ENCODE data around the gene FILIP1L.

Gene FILIP1L

GRCh38 chr3:100042166-100042981, 71.9 kb downstream of the FILIP1L start:
- DNase-seq (ENCODE audit: low spot score): no peak

DNA sequence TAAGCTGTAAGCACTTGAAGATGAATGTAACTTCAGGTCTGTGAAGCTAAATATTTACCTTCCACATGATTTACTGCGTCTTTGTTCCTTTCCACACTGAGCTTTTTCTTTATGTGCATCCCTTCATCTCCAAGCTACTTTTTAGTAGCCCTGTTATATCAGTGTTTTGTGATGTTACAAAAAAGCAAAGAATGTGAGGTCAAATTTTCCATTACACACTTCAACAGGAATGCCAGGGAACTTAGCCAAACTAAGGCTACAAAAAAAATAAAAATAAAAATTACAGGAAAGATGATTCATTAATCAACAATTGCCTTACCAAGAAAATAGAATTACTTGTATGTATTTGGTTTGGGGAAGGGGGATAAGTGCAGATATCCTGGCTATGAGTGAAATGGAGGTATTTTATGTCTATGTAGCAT, 73.0 kb downstream of the FILIP1L start:
- no peak for DNase-seq (ENCODE audit: low spot score)

DNA sequence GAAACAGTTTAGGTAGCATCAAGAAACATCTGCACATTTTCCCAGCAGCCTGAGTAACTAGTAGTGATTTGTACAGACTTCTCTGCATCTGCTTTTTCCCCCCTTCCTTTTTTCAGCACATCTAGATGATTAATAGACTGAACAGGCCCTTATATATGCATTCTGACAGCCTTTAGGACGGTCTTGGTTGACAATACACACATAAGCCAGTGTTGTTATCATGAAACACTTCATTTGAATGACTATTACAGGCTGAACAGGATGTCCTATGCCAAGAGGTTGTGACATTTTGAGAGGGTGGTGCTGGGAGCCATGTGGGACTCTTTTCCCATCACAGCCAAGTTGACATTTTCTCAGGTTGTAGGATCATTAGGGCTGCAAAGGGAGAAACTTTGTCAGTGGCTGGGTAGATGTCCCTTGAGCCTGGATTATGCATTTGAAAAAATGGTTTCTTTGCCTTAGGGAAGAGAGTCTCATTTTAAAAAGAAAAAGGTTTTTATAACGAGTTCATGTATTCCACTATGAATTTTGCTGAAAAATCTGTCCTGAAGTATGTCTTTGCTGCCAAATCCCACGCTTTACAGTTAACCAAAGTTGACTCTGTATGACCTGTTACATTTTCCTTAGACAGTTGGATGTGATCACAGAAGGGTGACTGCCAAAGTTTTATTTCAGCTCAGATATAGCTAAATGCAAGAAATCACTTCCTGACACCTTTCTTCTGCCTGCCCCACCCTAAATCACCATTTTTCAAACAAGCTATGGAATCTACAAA, 73.7 kb downstream of the FILIP1L start:
- DNase-seq (ENCODE audit: low spot score): no peak

DNA sequence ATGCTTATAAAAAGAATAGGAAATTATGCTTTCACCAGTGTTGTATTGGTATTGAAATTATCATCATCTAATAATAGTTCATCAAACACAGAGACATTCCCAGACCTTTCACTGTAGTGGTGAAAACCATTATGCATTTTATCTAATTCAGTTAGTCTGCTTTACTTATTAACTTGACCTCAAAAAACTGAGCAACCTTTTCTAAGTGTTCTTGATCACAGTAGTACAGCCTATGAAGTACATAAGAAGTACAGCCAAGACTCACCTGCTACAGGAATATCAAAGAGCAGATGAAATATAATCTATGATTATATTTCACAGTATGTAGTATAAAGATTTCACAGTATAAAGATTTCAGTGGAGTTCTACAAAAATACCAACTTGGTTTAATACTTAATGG, 75.2 kb downstream of the FILIP1L start:
- DNase-seq (ENCODE audit: low spot score): no peak

DNA sequence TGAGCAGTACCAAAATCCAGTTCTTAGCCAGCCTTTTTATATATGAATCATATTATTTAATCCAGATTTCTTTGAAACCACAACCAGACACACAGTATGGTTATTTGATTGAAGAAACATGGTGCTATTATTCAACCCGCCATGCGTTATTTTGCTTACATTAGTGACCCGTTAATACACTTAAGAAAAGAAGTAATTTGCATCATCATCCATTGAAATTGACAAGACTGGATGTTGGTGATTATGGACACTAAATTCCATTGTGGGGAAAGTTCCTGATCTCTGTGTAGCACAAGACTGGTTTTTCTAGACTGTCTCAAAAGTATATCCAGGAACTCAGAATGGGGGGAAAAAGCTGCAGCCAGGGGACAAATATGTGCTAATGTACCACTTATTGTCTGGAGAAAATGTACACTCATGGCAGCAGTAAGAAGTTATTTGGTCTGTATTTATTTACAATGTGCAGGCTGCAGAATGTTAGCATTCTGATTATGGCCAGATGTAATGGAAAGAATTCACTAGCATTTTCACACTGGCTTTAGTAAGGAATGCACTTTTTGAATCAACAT, 80.3 kb downstream of the FILIP1L start:
- no peak for DNase-seq (ENCODE audit: low spot score)

- DNase-seq (ENCODE audit: low spot score): no peak
Observed at GRCh38 chr3:100033184-100033583, 81.1 kb downstream of the FILIP1L start.

GRCh38 chr3:100032243-100032642, 82.1 kb downstream of the FILIP1L start:
- DNase-seq (ENCODE audit: low spot score): no peak

GRCh38 chr3:100030914-100031425, 83.3 kb downstream of the FILIP1L start:
- no peak for DNase-seq (ENCODE audit: low spot score)

DNA sequence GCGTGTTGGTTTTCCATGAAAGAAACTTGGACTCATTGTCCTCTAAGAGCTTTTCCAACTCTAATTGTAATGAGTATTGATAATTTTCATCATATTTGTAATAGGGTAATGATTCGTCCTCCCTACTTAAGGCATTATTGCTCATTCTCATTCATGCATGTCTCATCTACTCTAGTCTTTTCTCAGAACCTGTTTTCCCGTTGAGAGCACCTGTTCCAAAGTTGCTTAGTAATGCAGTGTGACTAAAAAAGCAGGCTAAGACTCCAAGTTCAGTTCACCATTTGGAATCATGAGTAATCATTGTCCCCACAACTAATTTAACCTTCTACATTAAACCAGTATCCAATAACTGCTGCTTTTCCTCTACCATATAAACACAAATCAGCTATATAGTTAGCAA, 84.0 kb downstream of the FILIP1L start:
- DNase-seq (ENCODE audit: low spot score): no peak

GRCh38 chr3:100029689-100030088, 84.6 kb downstream of the FILIP1L start:
- no peak for DNase-seq (ENCODE audit: low spot score)

DNA sequence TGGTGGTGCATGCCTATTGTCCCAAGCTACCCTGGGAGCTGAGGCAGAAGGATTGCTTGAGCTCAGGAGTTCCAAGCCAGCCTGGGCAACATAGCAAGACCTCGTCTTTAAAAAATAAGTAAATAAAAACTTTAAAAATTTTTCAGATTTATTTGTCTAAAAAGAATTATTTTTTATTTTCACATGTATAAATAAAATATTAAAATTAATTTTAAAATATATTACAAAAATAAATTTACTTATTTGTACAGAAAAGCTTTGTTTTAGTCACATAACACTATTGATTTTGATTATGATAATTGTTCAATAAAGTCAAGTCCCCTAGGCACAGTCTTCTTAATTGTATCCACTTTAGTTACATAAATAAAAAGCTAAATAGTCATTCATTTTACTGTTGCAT, 85.2 kb downstream of the FILIP1L start:
- DNase-seq (ENCODE audit: low spot score): no peak

DNA sequence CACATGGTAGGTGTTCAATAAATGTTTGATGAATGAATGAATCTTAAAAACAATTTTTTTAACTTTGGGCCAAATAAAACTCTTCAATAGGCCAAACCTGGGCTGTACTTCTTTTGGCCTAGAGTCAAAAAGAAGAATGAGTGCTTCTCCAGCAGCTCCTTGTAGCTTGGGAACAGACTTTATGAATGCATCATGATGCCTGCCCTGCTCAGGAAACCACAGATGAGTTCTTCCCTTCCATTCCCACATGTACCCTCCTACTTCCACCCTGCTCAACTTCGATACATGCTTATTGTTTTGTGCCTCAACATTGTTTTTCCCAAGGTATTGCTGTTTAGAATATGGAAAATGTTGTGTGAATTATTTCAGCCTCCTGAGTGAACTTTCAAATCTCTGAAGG, 87.0 kb downstream of the FILIP1L start:
- no peak for DNase-seq (ENCODE audit: low spot score)

DNA sequence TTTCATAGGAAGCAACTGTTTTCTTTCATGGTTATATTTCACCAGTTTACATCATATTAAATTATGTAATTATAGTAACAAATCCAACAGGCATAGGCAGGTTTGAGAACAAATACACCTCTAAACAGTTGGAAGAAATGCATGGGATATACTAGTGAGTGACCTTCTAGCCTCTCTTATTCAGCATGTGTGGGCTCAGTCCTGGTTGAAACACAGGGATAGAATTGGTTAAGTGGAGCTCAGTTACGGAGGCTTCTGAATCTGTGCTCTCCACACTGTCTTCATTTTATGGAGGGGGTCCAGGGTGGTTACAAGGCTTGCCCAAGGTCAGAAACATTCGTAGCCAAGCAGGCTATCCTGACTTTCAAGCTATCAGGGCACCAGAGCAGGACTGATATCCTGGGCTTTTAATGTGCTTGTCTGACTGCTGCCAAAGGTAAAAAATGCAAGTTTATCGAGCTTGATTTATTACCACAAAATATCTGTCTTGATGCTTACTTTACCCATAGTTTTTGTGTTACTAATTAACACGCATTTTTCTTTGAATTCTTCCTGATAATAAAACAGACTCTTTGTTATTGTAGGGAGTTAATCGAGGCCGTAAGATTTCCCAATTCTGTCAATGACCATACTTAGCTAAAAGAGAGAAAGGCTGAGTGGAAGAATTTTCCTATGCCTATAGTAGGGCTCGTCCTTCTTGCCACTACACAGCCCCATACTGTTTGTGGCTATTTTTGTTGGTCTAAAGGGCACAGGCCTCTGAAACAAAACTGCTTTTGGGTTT, 89.6 kb downstream of the FILIP1L start:
- DNase-seq (ENCODE audit: low spot score): no peak

GRCh38 chr3:100023595-100023994, 90.7 kb downstream of the FILIP1L start:
- no peak for DNase-seq (ENCODE audit: low spot score)

DNA sequence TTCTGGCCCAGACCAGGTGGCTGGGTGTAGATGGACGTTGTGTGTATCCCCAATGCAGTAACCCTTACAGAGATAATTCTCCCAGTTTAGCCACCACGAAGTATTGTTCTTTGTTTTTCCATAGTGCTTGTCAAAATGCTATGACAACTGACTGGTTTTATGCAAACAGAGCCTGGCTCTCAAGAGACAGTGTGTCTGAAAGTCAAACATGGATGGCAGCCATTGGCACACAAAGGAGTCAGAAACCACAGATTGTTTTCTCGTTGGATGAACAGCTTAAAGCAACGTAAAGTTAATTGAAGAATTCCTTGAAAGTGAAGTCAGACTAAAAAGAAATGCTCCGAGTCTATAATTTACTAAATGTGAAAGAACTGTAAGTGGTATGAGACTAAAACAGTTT, 91.2 kb downstream of the FILIP1L start:
- no peak for DNase-seq (ENCODE audit: low spot score)

- no peak for DNase-seq (ENCODE audit: low spot score)
Observed at GRCh38 chr3:100022506-100022905, 91.8 kb downstream of the FILIP1L start.

GRCh38 chr3:100020876-100021644, 93.2 kb downstream of the FILIP1L start:
- DNase-seq (ENCODE audit: low spot score): no peak

DNA sequence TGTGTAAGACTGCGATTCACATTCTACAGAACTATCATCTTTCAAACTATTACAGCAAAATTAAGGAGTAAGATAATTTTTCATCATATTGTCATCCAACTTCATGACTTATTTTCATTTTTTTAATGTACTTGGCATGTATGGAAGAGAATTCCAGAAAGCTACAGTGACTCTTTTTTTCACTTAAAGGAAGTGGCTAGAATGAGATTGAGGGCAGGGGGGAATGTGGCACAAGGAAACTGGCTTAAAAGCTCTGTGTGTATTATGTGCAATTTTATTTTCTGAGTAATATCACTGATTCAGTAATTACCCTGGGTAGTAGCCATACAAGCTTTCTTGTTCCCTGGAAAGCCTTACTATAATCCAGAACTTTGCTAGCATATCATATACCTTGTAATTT, 94.6 kb downstream of the FILIP1L start:
- no peak for DNase-seq (ENCODE audit: low spot score)

GRCh38 chr3:100018806-100019205, 95.5 kb downstream of the FILIP1L start:
- DNase-seq (ENCODE audit: low spot score): no peak

GRCh38 chr3:100010087-100010417, 104.2 kb downstream of the FILIP1L start:
- no peak for DNase-seq (ENCODE audit: low spot score)

GRCh38 chr3:100009276-100010086, 104.8 kb downstream of the FILIP1L start:
- DNase-seq (ENCODE audit: low spot score): no peak

Data from HuH-7.5 (cell line).